SK-N-SH treated with all-trans-retinoic acid at 6 μM for 48 hours (cell line): Measurements from ENCODE around the gene SEPHS1.

Experiments
- ATAC-seq: fragments of 200-7000 bp; cut with Tn5 transposase; 3 replicates; pipeline ENCODE4 v1.9.1; 2020; ENCODE audit warnings: mild to moderate bottlenecking, moderate library complexity
- ARNTL ChIP-seq: fragments of 450-650 bp; formaldehyde crosslinking; IDR thresholded peaks from 2 replicates; pipeline ENCODE4 v1.5.0; 2020; ENCODE audit warnings: low read depth, mild to moderate bottlenecking, moderate library complexity, borderline replicate concordance
- BACH2 ChIP-seq: fragments of 250-450 bp; sonication (Bioruptor Pico); IDR thresholded peaks from 2 replicates; pipeline ENCODE4 v1.9.0; 2021; ENCODE audit warnings: mild to moderate bottlenecking, borderline replicate concordance
- CSDC2 ChIP-seq: fragments of 250-450 bp; sonication (Bioruptor Pico); IDR thresholded peaks from 2 replicates; pipeline ENCODE4 v1.5.0; 2020; ENCODE audit warnings: mild to moderate bottlenecking, moderate library complexity
- ESRRG ChIP-seq: fragments of 250-450 bp; sonication (Bioruptor Pico); IDR thresholded peaks from 2 replicates; pipeline ENCODE4 v1.6.1; 2021; ENCODE audit warnings: mild to moderate bottlenecking
- GLIS3 ChIP-seq: fragments of 250-450 bp; sonication (Bioruptor Pico); IDR thresholded peaks from 2 replicates; pipeline ENCODE4 v1.5.0; 2020; ENCODE audit warnings: mild to moderate bottlenecking, moderate library complexity
- ISL1 ChIP-seq: fragments of 250-450 bp; sonication (Bioruptor Pico); IDR thresholded peaks from 2 replicates; pipeline ENCODE4 v2.1.2; 2022; ENCODE audit warnings: mild to moderate bottlenecking, moderate library complexity
- OSR1 ChIP-seq: fragments of 250-450 bp; sonication (Bioruptor Pico); IDR thresholded peaks from 2 replicates; pipeline ENCODE4 v1.8.0; 2022; ENCODE audit warnings: moderate library complexity, mild to moderate bottlenecking, inconsistent platforms
- PPARA ChIP-seq: fragments of 250-450 bp; sonication (Bioruptor Pico); IDR thresholded peaks from 2 replicates; pipeline ENCODE4 v1.5.0; 2020; ENCODE audit warnings: mild to moderate bottlenecking, borderline replicate concordance
- RARB ChIP-seq: fragments of 250-450 bp; sonication (Bioruptor Pico); IDR thresholded peaks from 2 replicates; pipeline ENCODE4 v1.8.0; 2021; ENCODE audit warnings: mild to moderate bottlenecking, moderate library complexity
- SNAI2 ChIP-seq: fragments of 250-450 bp; sonication (Bioruptor Pico); IDR thresholded peaks from 2 replicates; pipeline ENCODE4 v1.5.0; 2020; ENCODE audit warnings: mild to moderate bottlenecking, moderate library complexity
- TCF4 ChIP-seq: fragments of 250-450 bp; sonication (Bioruptor Pico); IDR thresholded peaks from 2 replicates; pipeline ENCODE4 v1.8.0; 2021; ENCODE audit warnings: mild to moderate bottlenecking, moderate library complexity, borderline replicate concordance
- TOX ChIP-seq: fragments of 250-450 bp; sonication (Bioruptor Pico); IDR thresholded peaks from 2 replicates; pipeline ENCODE4 v1.8.0; 2021; ENCODE audit warnings: mild to moderate bottlenecking, moderate library complexity, borderline replicate concordance
- ZC3H10 ChIP-seq: fragments of 250-450 bp; sonication (Bioruptor Pico); IDR thresholded peaks from 2 replicates; pipeline ENCODE4 v1.5.1; 2021; ENCODE audit warnings: mild to moderate bottlenecking, moderate library complexity
- ZFP3 ChIP-seq: fragments of 250-450 bp; sonication (Bioruptor Pico); IDR thresholded peaks from 2 replicates; pipeline ENCODE4 v1.5.0; 2020; ENCODE audit warnings: mild to moderate bottlenecking, moderate library complexity
- ZNF565 ChIP-seq: fragments of 450-650 bp; formaldehyde crosslinking; conservative IDR thresholded peaks from 2 replicates; pipeline ENCODE4 v1.5.0; 2020; ENCODE audit warnings: low read depth, mild to moderate bottlenecking, moderate library complexity
- ZNF70 ChIP-seq: fragments of 450-650 bp; formaldehyde crosslinking; IDR thresholded peaks from 2 replicates; pipeline ENCODE4 v1.5.0; 2020; ENCODE audit warnings: mild to moderate bottlenecking, moderate library complexity
- ZNF8 ChIP-seq: fragments of 450-650 bp; formaldehyde crosslinking; IDR thresholded peaks from 2 replicates; pipeline ENCODE4 v1.5.0; 2020; ENCODE audit warnings: mild to moderate bottlenecking, moderate library complexity
- TF ChIP-seq, protein P1 (sequence below): fragments of 250-450 bp; sonication (Bioruptor Pico); IDR thresholded peaks from 2 replicates; pipeline ENCODE4 v1.8.0; 2021; ENCODE audit warnings: low read depth, mild to moderate bottlenecking, moderate library complexity, borderline replicate concordance
- TF ChIP-seq, protein P2 (sequence below): fragments of 250-450 bp; sonication (Bioruptor Pico); IDR thresholded peaks from 2 replicates; pipeline ENCODE4 v1.5.0; 2020; ENCODE audit warnings: mild to moderate bottlenecking, moderate library complexity
- TF ChIP-seq, protein P3 (sequence below): fragments of 250-450 bp; sonication (Bioruptor Pico); IDR thresholded peaks from 2 replicates; pipeline ENCODE4 v1.5.1; 2021; ENCODE audit warnings: mild to moderate bottlenecking, moderate library complexity
- TF ChIP-seq, protein P4 (sequence below): fragments of 250-450 bp; sonication (Bioruptor Pico); IDR thresholded peaks from 2 replicates; pipeline ENCODE4 v1.5.1; 2020; ENCODE audit warnings: low read depth, mild to moderate bottlenecking, moderate library complexity
- TF ChIP-seq, protein P5 (sequence below): fragments of 250-450 bp; sonication (Bioruptor Pico); IDR thresholded peaks from 2 replicates; pipeline ENCODE4 v1.8.0; 2020; ENCODE audit warnings: mild to moderate bottlenecking, moderate library complexity, borderline replicate concordance

Gene SEPHS1

DNA sequence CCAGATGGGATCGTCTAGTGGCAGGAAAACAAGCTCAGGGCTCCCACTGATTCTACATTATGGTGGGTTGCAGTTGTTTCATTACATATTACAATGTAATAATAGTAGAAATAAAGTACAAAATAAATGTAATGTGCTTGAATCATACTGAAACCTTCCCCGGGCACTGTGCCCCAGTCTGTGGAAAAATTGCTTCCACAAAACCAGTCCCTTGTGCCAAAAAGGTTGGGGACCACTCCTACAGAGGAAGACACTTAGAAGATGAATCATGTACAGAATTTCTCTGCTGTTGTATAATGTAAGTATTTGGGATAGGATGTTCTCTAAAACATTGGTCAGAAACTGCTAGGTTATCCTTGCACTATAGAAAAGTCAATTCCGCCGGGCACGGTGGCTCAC, 36.9 kb downstream of the SEPHS1 start:
- ATAC-seq, result no peak; the same call in 2 of the 3 replicates
- TF ChIP-seq CSDC2 (CRISPR knock-in tag) (no peak), ZC3H10 (CRISPR knock-in tag) (no peak), ZNF565 (no peak), ARNTL (CRISPR knock-in tag) (no peak), PPARA (CRISPR knock-in tag) (no peak), ZNF8 (CRISPR knock-in tag) (no peak), SNAI2 (CRISPR knock-in tag) (no peak), TOX (CRISPR knock-in tag) (no peak), GLIS3 (CRISPR knock-in tag) (no peak), ISL1 (CRISPR knock-in tag) (no peak), RARB (no peak), OSR1 (CRISPR knock-in tag) (no peak), TCF4 (CRISPR knock-in tag) (no peak), ZFP3 (CRISPR knock-in tag) (no peak)
- TF ChIP-seq, protein P1, sequence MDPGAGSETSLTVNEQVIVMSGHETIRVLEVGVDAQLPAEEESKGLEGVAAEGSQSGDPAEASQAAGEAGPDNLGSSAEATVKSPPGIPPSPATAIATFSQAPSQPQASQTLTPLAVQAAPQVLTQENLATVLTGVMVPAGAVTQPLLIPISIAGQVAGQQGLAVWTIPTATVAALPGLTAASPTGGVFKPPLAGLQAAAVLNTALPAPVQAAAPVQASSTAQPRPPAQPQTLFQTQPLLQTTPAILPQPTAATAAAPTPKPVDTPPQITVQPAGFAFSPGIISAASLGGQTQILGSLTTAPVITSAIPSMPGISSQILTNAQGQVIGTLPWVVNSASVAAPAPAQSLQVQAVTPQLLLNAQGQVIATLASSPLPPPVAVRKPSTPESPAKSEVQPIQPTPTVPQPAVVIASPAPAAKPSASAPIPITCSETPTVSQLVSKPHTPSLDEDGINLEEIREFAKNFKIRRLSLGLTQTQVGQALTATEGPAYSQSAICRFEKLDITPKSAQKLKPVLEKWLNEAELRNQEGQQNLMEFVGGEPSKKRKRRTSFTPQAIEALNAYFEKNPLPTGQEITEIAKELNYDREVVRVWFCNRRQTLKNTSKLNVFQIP, result no peak
- TF ChIP-seq, protein P2, sequence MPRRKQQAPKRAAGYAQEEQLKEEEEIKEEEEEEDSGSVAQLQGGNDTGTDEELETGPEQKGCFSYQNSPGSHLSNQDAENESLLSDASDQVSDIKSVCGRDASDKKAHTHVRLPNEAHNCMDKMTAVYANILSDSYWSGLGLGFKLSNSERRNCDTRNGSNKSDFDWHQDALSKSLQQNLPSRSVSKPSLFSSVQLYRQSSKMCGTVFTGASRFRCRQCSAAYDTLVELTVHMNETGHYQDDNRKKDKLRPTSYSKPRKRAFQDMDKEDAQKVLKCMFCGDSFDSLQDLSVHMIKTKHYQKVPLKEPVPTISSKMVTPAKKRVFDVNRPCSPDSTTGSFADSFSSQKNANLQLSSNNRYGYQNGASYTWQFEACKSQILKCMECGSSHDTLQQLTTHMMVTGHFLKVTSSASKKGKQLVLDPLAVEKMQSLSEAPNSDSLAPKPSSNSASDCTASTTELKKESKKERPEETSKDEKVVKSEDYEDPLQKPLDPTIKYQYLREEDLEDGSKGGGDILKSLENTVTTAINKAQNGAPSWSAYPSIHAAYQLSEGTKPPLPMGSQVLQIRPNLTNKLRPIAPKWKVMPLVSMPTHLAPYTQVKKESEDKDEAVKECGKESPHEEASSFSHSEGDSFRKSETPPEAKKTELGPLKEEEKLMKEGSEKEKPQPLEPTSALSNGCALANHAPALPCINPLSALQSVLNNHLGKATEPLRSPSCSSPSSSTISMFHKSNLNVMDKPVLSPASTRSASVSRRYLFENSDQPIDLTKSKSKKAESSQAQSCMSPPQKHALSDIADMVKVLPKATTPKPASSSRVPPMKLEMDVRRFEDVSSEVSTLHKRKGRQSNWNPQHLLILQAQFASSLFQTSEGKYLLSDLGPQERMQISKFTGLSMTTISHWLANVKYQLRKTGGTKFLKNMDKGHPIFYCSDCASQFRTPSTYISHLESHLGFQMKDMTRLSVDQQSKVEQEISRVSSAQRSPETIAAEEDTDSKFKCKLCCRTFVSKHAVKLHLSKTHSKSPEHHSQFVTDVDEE (CRISPR knock-in tag), result no peak
- TF ChIP-seq, protein P3, sequence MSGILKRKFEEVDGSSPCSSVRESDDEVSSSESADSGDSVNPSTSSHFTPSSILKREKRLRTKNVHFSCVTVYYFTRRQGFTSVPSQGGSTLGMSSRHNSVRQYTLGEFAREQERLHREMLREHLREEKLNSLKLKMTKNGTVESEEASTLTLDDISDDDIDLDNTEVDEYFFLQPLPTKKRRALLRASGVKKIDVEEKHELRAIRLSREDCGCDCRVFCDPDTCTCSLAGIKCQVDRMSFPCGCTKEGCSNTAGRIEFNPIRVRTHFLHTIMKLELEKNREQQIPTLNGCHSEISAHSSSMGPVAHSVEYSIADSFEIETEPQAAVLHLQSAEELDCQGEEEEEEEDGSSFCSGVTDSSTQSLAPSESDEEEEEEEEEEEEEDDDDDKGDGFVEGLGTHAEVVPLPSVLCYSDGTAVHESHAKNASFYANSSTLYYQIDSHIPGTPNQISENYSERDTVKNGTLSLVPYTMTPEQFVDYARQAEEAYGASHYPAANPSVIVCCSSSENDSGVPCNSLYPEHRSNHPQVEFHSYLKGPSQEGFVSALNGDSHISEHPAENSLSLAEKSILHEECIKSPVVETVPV, result no peak
- TF ChIP-seq, protein P4, sequence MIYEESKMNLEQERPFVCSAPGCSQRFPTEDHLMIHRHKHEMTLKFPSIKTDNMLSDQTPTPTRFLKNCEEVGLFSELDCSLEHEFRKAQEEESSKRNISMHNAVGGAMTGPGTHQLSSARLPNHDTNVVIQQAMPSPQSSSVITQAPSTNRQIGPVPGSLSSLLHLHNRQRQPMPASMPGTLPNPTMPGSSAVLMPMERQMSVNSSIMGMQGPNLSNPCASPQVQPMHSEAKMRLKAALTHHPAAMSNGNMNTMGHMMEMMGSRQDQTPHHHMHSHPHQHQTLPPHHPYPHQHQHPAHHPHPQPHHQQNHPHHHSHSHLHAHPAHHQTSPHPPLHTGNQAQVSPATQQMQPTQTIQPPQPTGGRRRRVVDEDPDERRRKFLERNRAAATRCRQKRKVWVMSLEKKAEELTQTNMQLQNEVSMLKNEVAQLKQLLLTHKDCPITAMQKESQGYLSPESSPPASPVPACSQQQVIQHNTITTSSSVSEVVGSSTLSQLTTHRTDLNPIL, result no peak
- TF ChIP-seq, protein P5, sequence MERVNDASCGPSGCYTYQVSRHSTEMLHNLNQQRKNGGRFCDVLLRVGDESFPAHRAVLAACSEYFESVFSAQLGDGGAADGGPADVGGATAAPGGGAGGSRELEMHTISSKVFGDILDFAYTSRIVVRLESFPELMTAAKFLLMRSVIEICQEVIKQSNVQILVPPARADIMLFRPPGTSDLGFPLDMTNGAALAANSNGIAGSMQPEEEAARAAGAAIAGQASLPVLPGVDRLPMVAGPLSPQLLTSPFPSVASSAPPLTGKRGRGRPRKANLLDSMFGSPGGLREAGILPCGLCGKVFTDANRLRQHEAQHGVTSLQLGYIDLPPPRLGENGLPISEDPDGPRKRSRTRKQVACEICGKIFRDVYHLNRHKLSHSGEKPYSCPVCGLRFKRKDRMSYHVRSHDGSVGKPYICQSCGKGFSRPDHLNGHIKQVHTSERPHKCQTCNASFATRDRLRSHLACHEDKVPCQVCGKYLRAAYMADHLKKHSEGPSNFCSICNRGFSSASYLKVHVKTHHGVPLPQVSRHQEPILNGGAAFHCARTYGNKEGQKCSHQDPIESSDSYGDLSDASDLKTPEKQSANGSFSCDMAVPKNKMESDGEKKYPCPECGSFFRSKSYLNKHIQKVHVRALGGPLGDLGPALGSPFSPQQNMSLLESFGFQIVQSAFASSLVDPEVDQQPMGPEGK, result no peak

DNA sequence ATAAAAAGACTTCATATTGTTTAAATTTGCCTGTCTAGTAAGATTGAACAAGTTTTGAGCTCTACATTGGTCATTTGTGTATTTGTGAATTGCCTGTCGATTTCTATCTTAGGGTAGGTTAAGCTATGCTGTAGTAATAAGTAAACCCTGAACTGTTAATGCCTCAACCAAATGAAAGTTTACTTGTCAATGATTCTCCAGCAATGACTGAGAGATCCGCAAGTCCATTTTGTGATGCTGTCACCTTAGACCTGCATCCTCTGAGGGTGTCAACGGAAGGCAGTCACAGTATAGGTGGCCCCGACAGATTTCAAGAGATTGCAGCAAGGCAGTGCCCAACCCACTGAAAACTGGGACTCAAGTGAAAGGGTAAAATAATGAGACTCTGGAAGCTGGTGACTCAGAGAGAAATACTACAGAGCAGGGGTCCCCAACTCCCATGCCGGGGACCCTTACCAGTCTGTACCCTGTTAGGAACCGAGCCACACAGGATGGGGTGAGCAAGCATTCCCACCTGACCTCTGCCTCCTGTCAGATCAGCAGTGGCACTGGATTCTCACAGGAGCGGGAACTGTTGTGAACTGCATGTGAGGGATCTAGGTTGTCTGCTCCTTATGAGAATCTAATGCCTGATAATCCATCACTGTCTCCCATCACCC, 37.4 kb downstream of the SEPHS1 start:
- ATAC-seq, result no peak; the same call in 2 of the 3 replicates
- TF ChIP-seq ZNF70 (CRISPR knock-in tag), result no peak

DNA sequence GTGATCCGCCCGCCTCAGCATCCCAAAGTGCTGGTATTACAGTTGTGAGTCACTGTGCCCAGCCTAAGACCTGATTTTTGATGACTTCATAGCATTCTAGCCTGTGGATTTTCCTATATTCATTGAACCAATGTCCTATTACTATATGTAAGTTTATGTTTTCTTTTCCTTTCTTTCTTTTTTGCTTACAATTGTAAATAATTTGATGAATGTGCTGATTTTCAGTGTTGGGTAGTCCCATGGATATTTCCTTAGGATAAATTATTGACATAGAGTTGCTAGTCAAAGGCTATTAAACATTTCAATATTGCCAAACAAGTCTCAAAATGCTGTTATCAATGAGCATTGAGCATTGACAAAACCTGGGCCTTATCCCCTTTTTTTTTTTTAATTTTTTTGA, 38.3 kb downstream of the SEPHS1 start:
- no peak for ATAC-seq
- no peak for TF ChIP-seq ZFP3 (CRISPR knock-in tag)
- TF ChIP-seq ZNF565, result no peak
- TF ChIP-seq OSR1 (CRISPR knock-in tag), result no peak
- TF ChIP-seq RARB, result no peak
- TF ChIP-seq BACH2 (CRISPR knock-in tag), result no peak

DNA sequence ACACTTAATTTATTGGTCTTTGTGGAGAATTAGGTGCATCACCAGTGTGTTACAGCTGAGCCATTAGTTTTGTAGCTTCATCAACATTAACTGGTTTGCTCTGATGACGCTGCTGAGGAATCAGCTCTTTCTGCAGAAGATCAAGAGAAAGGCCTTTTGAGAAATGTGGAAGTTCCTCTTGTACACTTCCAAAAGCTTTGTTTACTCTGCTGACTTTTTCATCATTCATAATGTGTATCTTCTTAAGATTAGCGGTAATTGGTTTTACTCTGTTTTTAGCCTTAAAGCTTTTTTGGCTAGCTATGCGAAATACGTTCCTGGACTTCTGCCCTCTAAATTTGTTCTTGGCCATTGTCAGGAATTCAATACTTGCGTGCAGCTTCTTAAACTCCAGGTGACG, 40.0 kb downstream of the SEPHS1 start:
- no peak for ATAC-seq
- TF ChIP-seq ARNTL (CRISPR knock-in tag), result no peak
- TF ChIP-seq, protein P5, result no peak
- no peak for TF ChIP-seq GLIS3 (CRISPR knock-in tag)
- no peak for TF ChIP-seq BACH2 (CRISPR knock-in tag)
- TF ChIP-seq ESRRG (CRISPR knock-in tag), result no peak
- no peak for TF ChIP-seq ZNF565
- TF ChIP-seq CSDC2 (CRISPR knock-in tag), result no peak
- TF ChIP-seq ZNF70 (CRISPR knock-in tag), result no peak
- TF ChIP-seq ZNF8 (CRISPR knock-in tag), result no peak
- TF ChIP-seq, protein P1, result no peak
- TF ChIP-seq TCF4 (CRISPR knock-in tag), result no peak
- no peak for TF ChIP-seq PPARA (CRISPR knock-in tag)
